Activated CD8-positive, alpha-beta memory T cell treated with anti-CD3 and anti-CD28 coated beads, Interleukin-2, amount 50 U/mL, for 48 hours (primary cell): ENCODE results near the gene CRMP1.
"Not testable (repeated sequence)": the region's sequence is repeated elsewhere in the genome, so short reads cannot be mapped to it uniquely, and the experiment has no call there.

ENCODE experiments used
- DNase-seq: peaks from one replicate; pipeline ENCODE4 v3.0.0-alpha.2; 2020

The CRMP1 gene

GRCh38 chr4:5887361-5888221, 5.3 kb downstream of the CRMP1 start:
- no peak for DNase-seq

- no peak for DNase-seq
Observed at GRCh38 chr4:5887011-5887360, 5.9 kb downstream of the CRMP1 start.

- DNase-seq = no peak
Observed at GRCh38 chr4:5885733-5886132, 7.2 kb downstream of the CRMP1 start.

- no peak for DNase-seq
Observed at GRCh38 chr4:5884796-5885195, 8.1 kb downstream of the CRMP1 start.

DNA sequence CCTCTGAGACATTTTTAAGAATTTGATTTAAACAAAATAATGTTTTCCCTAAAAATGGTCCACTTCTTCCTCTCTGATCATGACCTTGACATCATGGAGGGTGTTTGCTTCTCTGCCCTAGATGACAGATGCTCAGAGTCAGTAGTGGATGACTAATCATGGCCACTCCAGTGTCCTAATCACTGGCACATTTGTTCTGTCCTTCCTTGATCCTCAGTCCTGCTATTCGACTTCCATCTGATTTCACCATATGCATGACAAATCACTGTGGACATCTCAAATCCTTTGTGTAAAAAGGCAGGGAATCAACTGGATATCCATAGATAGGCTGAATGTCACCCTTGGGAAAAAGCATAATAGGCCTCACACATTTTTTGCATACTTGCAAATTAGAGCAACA, 9.0 kb downstream of the CRMP1 start:
- DNase-seq = no peak

GRCh38 chr4:5882947-5883346, 9.9 kb downstream of the CRMP1 start:
- no peak for DNase-seq

DNA sequence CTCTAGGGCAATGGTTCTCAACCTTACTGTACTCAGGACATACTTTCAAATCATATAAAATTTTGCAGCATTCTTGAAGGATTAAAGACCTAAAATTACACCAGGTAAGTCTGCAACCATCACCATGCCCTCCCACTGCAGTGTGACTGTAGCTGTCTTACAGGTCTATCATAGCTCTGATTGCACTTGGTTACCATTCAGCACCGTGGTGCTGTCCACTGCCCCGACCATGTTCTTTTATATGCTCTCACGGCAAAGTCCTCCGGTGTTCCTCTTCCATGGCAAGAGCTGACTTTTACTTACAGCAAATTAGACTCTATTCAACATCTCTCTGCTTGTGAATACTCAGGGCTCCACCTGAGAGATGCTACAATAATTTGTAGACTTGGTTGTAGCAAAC, 11.5 kb downstream of the CRMP1 start:
- DNase-seq = no peak

DNA sequence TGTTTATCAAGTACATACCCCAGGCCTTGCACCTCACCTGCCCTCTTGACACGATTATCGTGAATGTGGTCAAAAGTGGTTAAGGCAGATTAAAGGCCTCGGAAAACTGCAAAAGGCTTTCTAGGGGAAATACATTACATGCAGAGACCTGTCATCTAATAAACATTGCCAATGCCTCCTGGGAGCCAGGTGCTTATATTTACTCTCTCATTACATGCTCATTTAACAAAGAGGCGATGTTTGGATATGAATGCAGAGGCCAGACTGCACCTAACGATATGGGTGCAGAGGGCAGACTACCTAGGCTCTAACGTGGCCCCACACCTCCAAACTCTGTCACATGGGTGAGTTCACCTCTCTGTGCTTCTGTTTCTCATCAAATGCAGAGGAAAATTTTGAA, 14.5 kb downstream of the CRMP1 start:
- DNase-seq = no peak

GRCh38 chr4:5877392-5877791, 15.5 kb downstream of the CRMP1 start:
- no peak for DNase-seq

DNA sequence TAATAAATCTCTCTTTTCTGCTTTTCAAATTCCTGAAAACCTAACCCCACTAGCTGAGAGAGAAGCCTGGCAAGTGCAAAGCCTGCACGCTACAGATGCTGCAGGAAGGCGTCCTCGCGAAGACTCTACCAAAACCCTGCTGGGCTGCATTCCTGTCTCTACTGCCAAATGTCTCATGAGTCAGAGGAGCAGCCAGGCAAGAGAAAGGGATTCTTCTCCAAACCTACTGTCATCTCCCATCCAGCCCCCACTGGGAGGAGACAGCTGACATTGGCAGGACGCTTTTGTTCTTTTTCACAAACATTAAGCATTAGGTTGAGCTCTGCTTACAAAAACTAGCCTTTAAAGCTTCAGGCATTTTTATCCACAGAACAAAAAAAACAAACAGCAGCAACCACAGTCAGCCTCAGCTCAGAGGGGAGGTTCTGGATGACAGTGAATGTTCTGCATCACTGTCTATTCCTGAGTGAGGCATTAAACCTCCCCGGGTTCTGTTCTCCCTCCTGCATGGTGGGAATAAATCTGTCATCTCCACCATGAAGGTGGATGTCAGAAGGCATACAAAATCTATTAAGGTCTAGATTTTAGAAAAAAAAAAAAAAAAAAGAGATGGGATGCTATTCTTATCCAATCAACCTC, 18.0 kb downstream of the CRMP1 start:
- DNase-seq = no peak

DNA sequence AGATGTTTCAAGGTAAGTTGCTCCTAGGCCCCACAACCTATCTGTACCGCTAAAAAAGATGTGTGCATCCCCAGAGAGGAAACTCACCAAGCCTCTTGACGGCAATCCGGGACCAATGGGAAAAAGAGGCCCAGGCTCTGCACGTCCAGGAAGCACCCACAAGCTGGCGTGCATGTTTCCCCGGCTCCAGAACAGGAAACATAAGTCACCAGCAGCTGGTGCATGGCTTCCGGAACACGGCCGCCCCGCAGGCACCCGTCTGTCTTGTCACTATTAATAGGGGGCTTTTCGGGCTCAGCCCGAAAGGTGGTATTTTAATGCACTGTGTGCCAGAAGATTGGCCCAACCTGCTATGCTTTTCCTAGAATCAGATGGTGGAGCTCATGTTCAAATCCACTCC, 22.2 kb downstream of the CRMP1 start:
- DNase-seq = no peak

DNA sequence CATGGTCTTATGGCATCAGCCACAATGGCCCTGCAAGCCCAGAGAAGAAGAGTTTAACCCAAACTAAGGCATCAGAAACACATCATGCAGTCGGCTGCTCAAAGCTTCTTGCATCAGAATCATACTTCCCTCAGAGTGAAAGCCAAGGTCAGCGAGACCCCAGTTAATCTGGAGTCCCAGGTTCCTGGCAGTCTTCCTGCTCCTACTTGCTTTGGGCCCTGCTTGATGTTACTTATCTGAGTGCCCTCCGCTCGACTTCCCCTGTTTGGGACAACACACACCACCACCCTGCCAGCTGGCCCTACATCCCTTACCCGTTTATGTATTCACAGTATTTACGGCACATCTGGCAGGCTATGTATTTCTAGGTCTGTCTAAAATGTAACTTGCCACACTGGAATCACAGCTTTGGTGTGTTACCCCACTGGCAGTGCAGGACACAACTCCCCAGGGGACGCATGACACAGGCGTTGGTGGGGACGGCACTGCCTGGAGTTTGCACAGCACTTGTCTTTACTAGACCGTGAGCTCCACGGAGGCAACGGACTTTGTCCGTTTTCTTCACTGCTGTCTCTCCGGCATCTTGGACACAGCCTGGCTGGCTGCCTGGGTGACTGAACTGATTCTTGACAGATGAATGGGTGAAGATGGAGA, 22.8 kb downstream of the CRMP1 start:
- DNase-seq = no peak

- DNase-seq = no peak
Observed at GRCh38 chr4:5867866-5868265, 25.0 kb downstream of the CRMP1 start.

DNA sequence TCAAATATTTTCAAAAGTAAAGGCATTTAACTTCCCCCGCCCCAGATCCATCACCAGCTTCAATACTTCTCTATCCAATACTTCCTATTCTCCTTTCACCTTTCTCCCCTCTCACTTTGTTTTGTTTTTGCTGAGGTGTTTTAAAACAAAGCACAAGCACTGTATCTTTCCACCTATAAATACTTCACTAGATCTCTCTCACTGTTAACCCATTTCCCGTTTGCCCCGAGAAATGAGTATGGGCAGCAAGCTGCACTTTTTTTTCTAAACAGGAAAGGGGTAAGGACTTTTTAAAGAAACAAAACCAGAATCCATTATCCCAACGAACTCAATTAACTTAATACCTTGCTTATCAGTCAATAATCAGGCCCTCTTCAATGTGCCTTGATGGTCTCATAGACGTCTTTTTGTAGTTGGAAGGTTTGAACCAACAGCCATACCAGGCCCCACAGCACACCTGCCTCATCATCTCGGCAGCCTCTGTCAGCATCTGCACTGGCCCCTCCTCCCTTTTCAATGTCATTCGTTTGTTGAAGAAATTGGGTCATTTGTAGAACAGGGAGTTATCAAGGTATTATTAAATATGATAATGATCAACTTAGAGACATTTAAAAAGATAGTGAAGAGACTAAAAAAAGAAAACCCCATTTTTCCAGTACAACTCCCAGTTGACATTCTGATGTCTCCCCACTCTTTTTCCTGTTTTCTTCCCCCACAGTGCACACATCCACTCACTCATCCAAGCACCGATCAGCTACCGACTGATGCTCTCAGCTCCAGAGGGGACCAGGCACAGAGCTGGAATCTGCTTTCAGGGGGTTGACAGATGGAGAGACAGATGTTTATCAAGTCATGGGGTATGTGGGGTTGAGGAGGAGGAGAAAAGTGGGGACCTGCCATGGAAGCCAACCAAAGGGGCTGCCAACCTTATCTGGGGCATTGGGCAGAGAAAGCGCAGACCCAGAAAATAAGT, 25.8 kb downstream of the CRMP1 start:
- no peak for DNase-seq

- no peak for DNase-seq
Observed at GRCh38 chr4:5865896-5866599, 26.8 kb downstream of the CRMP1 start.

GRCh38 chr4:5863461-5864113, 29.3 kb downstream of the CRMP1 start:
- DNase-seq = peak; percentile 72

- no peak for DNase-seq
Observed at GRCh38 chr4:5858020-5858769, 34.7 kb downstream of the CRMP1 start.

DNA sequence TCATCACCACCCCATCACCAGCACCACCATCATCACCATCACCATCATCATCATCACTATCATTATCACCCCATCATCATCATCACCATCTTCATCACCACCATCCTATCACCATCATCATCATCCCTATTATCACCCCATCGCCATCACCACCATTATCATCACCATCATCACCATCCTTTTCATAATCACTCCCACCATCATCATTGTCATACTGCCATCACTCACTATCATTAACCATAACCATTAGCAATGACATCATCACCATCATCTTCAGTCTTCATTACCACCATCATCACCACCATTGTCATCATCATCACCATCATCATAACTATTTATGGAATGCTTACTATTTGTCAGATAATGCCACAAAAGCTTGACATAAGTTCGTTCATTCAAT, 35.7 kb downstream of the CRMP1 start:
- no peak for DNase-seq

- not testable (repeated sequence) for DNase-seq
Observed at GRCh38 chr4:5856362-5856761, 36.5 kb downstream of the CRMP1 start.

GRCh38 chr4:5854929-5855328, 38.0 kb downstream of the CRMP1 start:
- no peak for DNase-seq
